OCI-LY1 (cell line): Measurements from ENCODE around the gene DYNC1I1.

Experiments used
- CTCF ChIP-seq: fragments of 200-600 bp; sonication (generic), shearing (Covaris generic); IDR thresholded peaks from 2 replicates; pipeline ENCODE4 v1.5.1; 2017; ENCODE audit warnings: mild to moderate bottlenecking, antibody characterized with exemption, low read length, moderate library complexity, mixed read lengths
- EZH2 ChIP-seq: fragments of 200-600 bp; sonication (generic), shearing (Covaris generic); IDR thresholded peaks from 2 replicates; pipeline ENCODE4 v1.8.0; 2017; ENCODE audit warnings: borderline replicate concordance, mixed run types, mild to moderate bottlenecking, antibody characterized with exemption, low read length, moderate library complexity, mixed read lengths

GRCh38 chr7:95845007-95845406 is 72.7 kb downstream of the DYNC1I1 start:
- TF ChIP-seq CTCF = no peak
- no peak for TF ChIP-seq EZH2
